Activated CD4-positive, alpha-beta T cell treated with anti-CD3 and anti-CD28 coated beads for 48 hours (primary cell): ENCODE data around the gene E2F2.
A peak's percentile ranks its signal among the peaks of the same experiment; 100 is the strongest.
"Not testable (repeated sequence)": the region's sequence is repeated elsewhere in the genome, so short reads cannot be mapped to it uniquely, and the experiment has no call there.

Source experiments
- DNase-seq: peaks from one replicate; pipeline ENCODE4 v3.0.0-alpha.2; 2020

Gene E2F2

DNA sequence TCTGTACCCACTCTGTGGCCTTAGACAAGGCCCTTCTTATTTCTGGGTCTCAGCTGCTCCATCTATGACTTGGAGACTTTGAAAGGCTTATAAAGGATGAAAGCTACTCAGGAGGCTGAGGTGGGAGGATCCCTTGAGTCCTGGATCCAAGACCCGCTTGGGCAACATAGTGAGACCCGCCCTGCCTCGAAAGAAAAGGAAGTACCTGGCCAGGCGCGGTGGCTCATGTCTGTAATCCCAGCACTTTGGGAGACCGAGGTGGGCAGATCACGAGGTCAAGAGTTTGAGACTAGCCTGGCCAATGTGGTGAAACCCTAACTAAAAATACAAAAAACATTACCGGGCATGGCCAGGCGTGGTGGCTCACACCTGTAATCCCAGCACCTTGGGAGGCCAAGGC, 14.8 kb upstream of the E2F2 start:
- DNase-seq: no peak

DNA sequence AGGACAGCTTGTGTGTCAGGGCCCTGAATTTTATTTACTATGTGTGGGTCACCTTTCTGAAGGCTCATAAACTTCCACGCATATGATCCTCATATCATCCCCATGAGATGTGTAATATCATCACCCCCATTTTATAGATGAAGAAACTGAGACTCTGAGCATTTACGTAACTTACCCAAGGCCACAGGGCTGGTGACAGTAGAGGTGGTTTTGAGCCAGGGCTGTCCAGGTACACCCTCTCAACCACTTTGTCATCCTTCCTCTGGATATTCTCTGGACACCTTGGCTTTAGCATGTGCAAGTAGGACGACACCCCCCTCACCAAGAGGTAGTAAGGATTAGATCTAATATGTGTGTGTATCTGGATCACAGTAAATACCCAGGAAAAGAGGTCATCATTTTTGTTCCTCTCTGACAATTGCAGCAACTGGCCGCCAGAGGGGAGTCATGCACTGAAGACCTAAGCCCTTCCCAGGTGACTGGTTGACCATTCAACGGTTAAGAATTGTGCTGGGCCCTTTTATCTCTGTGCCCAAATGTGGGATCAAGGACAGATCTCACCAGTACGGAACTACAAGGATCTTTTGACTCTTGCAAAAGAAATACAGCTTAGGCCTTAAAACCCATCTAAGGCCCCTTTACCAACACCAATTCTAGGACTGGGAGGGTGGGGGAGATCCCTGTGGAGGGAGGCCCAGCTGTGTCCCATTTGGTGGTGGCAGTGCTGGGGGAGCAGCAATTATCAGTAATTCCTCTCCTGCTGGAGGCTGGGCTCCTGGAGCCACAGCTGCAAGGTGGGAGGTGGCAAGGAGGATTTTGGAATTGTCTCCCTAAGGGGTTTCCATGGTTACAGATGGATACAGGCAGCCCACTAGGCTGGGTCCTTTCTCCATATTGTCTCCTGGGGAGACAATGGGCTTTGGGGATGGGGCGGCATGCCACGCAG, 13.7 kb upstream of the E2F2 start:
- peak; percentile 85 for DNase-seq

DNA sequence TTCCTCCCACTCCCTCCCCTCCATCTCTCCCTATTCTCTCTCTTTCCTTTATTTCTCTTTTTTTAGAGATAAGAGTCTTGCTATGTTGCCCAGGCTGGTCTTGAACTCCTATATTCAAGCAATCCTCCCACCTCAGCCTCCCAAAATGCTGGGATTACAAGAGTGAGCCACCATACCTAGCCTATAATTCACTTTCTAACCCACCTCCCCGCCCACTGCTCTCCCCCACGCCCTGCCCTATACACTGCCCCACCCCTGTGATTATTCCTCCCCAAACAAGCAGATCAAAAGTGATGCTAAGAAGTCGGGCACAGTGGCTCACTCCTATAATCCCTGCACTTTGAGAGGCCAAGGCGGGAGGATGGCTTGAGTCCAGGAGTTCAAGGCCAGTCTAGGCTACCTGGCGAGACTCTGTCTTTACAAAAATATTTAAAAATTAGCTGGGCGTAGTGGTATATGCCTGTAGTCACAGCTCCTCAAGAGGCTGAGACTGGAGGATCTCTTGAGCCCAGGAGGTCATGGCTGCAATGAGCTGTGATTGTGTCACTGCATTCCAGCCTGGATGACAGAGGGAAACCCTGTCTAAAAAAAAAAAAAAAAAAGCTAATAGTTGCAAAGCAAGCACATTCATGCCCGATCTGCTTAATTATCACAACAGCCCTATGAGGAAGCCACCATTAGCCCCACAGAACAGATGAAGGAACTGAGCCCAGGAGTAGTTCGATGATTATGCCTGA, 12.8 kb upstream of the E2F2 start:
- DNase-seq: no peak

DNA sequence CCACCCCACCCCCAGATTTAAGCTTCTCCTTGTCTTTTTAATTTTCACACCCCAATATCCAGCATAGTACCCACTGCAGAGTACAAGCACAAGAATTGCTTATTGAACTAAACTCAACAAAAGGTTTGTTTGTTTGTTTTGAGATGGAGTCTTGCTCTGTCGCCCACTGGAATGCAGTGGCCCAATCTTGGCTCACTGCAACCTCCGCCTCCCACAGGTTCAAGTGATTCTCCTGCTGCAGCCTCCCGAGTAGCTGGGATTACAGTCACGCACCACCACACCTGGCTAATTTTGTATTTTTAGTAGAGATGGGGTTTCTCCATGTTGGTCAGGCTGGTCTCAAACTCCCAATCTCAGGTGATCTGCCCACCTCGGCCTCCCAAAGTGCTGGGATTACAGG, 11.9 kb upstream of the E2F2 start:
- DNase-seq: not testable (repeated sequence)

DNA sequence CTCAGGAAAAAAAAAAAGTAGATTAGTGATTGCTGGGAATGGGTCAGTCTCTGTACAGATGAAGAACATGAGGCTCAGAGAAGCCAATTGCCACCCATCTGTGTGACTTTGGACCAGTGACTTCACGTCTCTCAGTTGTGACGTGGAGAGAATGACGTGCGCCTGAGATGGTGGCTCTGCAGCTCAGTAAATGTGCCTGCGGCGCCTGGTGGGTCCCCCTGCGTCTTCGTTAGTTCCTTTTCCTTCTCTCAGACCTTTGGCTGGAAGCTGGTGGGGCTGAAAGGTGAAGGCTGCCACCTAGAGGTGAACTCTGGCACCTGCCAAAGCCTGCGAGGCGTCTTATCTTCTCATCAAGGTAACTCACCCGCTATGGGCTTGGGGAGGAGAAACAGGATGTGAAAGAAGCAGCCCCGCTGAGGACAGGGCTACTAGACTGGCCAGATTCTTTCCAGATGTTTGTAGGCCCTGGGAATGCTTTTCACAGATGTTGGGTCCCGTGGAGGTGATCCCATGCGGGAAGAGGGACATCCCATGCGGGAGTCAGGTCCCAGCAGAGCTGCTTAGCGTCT, 8.7 kb upstream of the E2F2 start:
- DNase-seq: peak; percentile 95

DNA sequence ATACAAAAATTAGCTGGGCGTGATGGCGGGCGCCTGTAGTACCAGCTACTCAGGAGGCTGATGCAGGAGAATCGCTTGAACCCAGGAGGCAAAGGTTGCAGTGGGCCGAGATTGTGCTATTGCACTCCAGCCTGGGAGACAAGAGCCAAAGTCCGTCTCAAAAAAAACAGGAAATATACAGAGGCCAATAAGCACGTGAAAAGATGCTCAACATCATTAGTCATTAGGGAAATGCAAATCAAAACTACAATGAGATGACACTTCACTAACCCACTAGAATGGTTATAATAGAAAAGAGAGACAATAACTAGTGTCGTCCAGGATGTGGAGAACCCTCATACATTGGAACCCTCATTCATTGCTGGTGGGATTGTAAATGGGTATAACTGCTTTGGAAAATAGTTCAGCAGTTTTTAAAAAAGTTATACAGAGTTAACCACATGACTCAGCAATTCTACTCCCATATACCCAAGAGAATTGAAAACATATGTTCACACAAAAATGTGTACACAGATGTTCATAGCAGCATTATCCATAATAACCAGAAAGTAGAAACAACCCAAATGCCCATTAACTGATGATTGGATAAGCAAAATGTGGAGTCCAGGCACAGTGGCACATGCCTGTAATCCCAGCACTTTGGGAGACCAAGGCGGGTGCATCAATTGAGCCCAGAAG, 6.4 kb upstream of the E2F2 start:
- DNase-seq: no peak

DNA sequence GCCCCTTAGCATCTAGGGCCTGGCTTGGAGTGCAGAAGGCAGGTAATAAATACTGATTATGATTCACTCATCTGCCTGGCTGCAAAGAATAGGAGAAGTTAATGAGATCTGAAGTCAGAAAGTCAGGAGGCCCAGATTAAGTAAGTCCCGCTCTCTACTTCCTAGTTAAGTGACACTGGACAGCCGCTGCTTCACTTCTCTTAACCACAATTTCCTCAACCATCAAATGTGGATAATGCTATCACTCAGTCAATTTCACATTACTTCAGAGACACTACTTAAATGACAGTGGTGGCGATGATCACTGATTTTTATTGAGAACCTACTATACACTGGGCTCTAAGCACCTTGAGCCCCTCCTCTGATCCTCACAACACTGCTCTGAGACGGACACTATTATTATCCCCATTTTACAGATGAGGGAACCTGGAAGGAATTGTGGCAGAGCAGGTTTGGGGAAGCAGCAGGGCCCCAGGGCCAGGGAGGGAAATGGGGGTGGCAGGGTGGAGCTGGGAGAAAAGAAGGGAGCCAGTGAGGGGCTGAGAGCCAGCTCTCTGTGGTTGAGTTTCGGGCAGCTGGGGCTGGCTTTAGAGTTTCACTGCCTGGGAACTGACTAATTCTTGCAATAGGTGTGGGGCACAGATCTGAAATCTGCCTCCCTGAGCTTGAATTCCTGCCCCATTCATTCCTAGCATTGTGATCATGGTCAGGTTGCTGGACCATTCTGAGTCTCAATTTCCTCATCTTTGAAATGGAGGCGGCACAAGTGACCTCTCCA, 2.4 kb upstream of the E2F2 start:
- no peak for DNase-seq

DNA sequence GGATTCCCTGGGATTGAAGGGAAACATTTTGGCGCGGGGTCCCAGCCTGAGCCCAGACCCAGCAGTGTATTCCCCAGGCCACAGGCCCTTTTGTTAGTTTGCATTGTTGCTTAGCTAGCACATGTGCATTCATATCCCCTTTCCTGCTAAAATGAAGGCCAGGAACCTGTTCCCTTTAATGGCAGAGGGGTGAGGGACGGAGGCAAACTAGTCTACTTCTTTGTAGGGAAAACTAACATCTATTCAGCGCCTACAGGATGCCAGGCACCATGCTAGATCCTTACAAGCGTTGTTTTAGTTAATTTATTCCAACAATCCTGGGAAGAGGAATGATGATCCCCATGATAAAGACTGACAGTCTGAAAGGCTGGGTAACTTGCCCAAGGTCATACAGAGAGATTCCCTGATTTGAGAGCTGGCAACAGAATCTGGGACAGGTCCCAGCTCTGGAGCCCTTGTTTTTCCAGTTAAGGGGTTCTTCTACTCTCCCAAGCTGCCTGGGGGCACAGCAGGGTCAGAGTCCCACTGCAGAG, 595 bp upstream of the E2F2 start:
- no peak for DNase-seq

DNA sequence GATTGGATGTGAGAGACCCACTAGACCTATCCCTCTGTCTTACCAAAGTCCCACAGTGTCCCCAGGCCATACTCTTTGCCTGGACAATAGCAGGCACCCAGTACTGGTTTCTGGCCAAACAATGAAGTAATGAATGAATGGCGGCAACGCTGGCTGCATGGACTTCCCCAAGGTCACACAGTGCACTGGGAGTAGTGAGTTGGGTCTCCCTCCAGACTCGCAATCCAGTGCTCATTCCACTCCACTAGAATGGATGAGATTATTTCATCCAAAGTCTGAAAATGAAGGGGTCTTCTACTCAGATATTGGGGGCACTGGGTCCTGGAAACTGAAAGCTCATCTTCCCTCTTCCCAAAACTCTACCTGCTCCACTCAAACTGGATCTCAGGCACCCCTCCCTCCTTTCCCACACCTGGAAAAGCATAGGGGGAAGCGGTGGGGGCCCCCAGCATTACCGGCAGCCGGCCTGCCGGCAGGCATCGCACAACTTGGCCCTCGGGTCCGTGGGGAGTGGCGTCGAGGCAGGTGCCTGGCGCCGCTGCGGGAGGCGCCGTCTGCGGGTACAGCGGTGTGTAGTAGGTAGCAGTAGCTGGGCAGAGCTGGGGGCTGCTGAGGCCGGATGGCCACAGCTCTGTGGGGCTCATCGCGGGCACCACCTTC, 816 bp downstream of the E2F2 start:
- peak; percentile 61 for DNase-seq

DNA sequence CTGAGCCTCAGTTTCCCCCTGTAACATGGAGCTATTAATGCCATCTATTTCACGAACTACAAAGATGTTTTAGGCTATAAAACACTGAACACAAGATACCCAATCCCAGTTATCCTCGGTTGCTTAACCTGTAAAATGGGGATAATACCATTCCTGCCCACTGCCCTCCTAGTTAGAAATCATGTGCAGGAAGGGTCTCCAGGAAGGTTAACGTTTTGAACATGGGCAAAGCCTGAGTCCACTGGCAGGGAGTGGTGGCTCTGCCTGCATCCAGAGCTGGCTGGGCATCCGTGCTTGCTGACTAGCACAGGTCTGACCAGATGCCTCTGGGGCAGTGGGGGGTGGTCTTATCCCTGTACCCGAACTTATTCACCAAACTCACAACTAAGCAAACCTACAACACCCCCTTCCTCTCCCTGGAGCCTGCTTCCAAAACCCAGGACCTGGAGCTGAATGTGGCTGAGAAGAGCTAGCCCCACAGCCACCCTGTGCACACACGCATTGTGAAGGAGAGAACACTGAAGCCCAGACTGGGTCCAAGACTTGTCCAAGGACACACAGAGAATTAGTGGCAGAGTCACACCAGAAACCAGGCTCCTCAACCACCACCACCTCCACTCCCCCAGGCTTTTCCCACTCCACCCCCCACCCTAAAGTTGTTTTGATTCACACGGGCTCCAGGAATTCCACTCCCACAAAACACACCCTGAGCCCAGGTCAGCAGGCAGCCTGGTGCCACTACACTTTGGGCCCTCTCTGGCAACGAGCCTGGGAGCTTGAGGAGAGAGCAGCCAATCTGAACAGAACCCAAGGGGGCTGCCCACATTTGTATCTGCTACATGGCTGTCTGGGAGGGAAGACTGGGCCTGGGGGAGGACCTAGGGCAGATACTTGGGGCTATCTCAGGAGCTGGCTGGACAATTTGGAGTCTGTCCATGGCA, 1.6 kb downstream of the E2F2 start:
- peak; percentile 33 for DNase-seq

DNA sequence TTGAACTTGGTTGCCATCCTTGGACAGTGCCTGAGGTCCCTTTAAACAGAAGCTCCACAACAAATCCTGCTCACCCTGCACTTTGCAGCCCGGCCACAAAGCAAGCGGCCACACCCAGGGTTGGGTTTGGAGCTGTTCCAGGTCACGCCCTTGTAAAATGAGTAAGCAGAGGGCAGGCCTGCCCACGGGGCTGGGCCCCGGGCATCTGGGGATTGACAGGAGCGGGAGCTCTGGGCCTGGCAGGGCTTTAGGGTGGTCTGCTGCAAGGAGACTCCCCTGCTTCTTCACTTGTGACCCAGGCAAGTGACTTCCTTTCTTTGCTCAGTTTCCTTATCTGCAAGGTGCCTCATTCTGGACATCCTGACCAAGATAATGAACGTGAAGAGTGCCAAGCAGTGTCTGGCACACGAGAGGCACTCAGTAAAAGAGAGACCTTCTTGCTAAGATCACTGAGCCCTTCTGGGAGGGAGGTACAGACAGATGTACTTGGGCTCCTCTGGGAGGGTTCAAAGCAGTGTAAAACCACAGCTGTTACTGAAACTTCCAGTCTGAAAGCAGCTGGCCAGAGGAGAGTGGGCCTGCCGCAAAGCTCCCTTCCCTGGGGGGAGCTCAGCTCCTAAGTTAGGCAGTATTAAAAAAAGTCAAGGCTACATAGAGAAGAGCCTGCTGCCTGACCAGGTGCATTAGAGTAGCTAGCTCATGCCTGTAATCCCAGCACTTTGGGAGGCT, 2.6 kb downstream of the E2F2 start:
- DNase-seq: peak; percentile 89

DNA sequence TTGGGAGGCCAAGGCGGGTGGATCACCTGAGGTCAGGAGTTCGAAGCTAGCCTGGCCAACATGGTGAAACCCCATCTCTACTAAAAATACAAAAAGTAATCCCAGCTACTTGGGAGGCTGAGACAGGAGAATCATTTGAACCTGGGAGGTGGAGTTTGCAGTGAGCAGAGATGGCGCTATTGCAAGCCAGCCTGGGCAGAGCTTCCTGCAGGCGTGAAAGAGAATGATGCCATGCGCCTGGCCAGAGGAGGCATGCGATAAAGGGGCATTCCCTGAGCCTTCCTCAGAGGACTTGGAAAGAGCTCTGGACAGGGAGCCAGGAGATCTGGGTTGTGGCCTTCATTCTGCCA, 3.2 kb downstream of the E2F2 start:
- DNase-seq: no peak

DNA sequence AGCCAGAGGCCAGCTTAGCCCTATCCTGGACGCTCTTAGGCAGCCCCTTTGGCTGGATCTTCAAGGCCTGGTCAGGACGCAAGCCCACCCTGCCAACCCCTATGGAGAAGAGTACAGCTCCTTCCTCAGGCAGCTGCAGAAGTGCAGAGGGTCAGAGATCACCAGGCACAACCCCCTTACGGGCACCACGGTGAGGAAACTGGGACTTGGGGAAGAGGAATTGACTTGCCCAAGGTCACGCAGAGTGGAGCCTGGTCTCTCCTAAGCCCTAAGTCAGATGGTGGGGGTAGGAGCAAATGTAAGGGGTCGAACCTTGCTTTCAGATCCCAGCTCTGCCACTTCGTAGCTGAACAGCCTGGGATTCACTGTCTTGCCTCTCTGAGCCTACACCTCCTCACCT, 3.7 kb downstream of the E2F2 start:
- DNase-seq: no peak

DNA sequence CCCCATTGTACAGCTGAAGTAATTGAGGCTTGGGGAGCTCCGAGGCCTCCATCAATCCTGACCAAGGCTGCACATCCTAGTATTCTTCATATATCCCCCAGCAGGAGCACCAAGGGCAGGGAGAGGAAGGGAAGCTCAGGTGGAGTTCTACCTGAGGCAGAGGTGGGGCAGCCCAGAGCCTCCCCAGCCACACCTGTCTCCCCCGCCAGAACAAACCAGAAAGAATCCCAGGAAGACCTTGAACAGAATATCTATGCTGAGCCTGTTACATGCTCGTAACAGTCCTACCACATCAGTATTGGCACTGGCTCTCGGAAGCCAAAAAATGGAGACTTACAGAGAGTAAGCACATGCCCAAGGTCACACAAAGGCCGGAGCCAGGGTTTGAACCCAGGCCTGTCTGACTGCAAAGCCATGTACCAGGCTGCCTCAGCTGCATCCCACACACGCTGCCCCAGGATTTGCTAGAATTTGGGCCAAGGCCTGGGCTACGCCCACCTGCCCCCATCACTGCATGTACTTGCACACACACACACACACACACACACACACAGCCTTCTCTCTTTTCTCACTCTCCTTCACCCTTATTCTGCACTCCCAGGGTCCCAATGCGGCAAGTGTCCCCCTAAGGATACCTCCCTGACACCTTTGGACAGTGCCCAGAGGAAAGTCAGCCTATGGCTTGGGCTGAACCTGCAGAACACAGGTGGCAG, 4.5 kb downstream of the E2F2 start:
- no peak for DNase-seq

DNA sequence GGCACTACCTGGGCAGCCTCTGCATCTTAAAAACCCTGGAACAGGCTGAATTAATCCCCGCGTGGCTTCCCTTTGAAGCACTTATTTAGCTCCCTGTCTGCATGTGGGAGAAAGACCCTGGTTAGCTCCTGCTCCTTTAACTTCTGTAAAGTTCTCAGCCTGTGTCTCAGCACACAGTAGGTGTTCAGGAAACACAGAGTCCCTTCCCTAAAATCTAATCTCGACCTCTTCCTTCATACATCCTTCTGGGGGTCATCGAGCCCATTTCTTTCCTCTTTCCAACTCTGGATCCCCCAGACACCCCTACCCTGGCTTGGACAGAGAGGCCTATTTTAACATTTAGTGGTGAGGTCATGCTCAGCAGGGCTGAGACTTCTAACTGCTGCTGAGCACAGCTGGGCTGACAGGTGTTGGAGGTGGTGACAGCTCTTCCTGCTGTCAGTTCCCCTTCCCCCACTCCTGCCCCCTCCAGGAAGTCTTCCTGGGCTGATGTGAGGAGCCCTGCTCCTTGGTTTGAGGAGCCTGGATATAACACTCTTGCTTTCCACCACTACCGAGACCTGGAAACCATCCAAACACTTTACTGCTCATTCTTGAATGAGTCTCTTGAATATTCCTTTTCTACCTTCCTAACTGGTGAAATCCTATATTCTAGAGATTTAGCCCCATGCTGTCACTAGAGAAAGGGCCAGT, 5.3 kb downstream of the E2F2 start:
- DNase-seq: no peak

DNA sequence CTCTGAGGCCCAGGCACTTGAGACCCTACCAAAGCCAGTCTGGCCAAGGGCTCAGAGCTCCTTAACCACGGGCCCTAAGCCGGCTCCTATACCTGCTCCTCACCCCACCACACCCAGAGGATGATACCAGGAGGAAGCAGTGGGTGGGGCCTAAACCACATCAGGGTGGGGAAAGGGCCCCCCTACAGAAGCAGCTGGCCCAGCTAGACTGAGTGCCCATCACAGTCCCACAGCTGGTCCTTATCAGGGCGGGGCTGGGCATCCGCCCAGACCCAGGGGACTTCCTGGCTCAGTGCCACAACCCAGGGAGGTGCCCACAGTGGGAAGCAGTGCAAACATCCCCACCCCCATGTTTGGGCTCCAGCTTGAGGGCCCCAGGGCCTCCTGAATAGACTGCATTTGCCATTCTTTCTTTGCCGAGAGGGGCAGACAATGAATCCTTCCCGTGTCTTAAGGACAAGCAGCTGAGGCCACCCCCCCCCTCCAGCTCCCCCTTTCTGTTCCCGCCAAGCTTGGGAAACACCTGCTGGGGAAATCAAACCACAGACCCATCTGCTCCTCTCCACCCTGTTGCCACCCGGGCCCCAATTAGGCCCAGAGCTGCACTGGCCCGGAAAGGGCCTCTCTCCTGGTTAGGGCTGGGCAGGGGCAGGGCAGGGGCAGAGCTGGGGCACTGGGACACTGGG, 6.2 kb downstream of the E2F2 start:
- DNase-seq: no peak

DNA sequence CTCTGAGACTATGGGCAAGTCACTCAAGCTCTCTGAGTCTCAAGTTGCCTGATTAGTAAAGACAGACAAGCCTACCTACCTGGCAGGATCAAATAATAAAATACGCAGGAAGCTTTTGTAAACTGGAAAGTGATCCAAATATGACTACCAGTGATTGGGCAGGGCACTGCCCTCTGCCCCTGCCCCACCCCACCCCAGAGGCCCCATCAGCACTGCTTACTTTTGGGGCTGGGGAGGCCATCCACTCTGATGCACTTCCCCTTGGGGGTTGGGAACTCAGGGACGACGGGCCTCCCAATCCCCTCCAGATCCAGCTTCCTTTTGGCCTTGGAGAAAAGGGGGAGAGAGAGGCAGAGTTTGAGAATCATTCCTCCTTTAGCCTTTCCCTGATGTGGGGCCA, 6.9 kb downstream of the E2F2 start:
- no peak for DNase-seq
